Endothelial cell of umbilical vein (primary cell): ENCODE measurements around the gene CMTM7. TPM values are rescaled to one million over a fixed set of nuclear protein-coding genes. Genes with fewer than 3 reads are reported as not detected.

Source experiments
- BruUV-seq: library from RNA; stranded (reverse); fragments of 400-500 nt; replicated peaks from 2 replicates; lab custom pipeline; 2021; lab: Mats Ljungman, UMichigan
- CTCF ChIA-PET: fragments of 300-600, 350-600 bp; sonication (Branson Sonifier 250); formaldehyde crosslinking; loops from one replicate; lab custom pipeline; 2021; ENCODE audit warnings: antibody characterized with exemption, inconsistent platforms; lab: Charles Lee
- POLR2A ChIA-PET: fragments of 300-600, 350-600 bp; sonication (Branson Sonifier 250); formaldehyde crosslinking; loops from one replicate; lab custom pipeline; 2021; ENCODE audit warnings: antibody characterized with exemption, inconsistent platforms; lab: Charles Lee
- DNase-seq: peaks from one replicate; pipeline ENCODE4 v3.0.0-alpha.2; 2011; ENCODE audit warnings: low read depth, low spot score
- FAIRE-seq: peaks from 2 replicates; lab custom pipeline; 2011; peaks lifted over from hg19 to GRCh38; lab: Jason Lieb, UNC
- H2AFZ ChIP-seq: 2 replicates; pipeline ENCODE4 v1.6.0; 2012; ENCODE audit warnings: low read depth, low read length, control low read depth, inconsistent platforms
- H3K27ac ChIP-seq: 2 replicates; pipeline ENCODE4 v1.5.1; 2011; ENCODE audit warnings: low read depth, mild to moderate bottlenecking, control low read depth, low read length, moderate library complexity; ENCODE audit not compliant: insufficient read depth
- H3K27me3 ChIP-seq, 2 experiments: 2 replicates each; pipeline versions ENCODE4 v1.6.0 to v1.6.1; 2011; ENCODE audit warnings: low read length in 2 of 2, mixed read lengths in 1 of 2; ENCODE audit not compliant: control insufficient read depth in 2 of 2, insufficient read depth in 2 of 2
- H3K36me3 ChIP-seq, 2 experiments: 2 replicates in 1 of 2; 3 replicates in 1 of 2; pipeline ENCODE4 v1.5.1; 2011; ENCODE audit warnings: low read length in 2 of 2, mild to moderate bottlenecking in 1 of 2, moderate library complexity in 1 of 2; ENCODE audit not compliant: control insufficient read depth in 2 of 2, insufficient read depth in 2 of 2; ENCODE audit errors: extremely low read depth in 1 of 2
- H3K4me1 ChIP-seq: 3 replicates; pipeline ENCODE4 v1.5.1; 2011; ENCODE audit warnings: mild to moderate bottlenecking, low read length; ENCODE audit not compliant: control insufficient read depth, insufficient read depth; ENCODE audit errors: extremely low read depth
- H3K4me2 ChIP-seq: 2 replicates; pipeline ENCODE4 v1.6.1; 2011; ENCODE audit warnings: low read length, control low read depth, mixed read lengths; ENCODE audit not compliant: insufficient read depth
- H3K4me3 ChIP-seq, 3 experiments: fragments of 200-600 bp in 1 of 3; sonication (generic), shearing (Covaris generic) in 1 of 3; replicated peaks in 1 of 3; 2 replicates each; pipeline ENCODE4 v1.5.1; 2011 to 2016; ENCODE audit warnings: control low read depth in 3 of 3, low read length in 3 of 3, mild to moderate bottlenecking in 2 of 3, inconsistent platforms in 1 of 3, low read depth in 1 of 3, moderate library complexity in 1 of 3; ENCODE audit not compliant: insufficient read depth in 1 of 3
- H3K79me2 ChIP-seq: 2 replicates; pipeline ENCODE4 v1.6.0; 2012; ENCODE audit warnings: low read length, inconsistent platforms; ENCODE audit not compliant: control insufficient read depth, insufficient read depth
- H3K9ac ChIP-seq: replicated peaks from 2 replicates; pipeline ENCODE3; 2011; ENCODE audit warnings: low read length, control low read depth; ENCODE audit not compliant: insufficient read depth; ENCODE audit errors: extremely low read depth
- H3K9me1 ChIP-seq: replicated peaks from 3 replicates; pipeline ENCODE4 v1.6.0; 2011; ENCODE audit warnings: mild to moderate bottlenecking, low read length; ENCODE audit not compliant: control insufficient read depth, insufficient read depth; ENCODE audit errors: extremely low read depth
- H3K9me3 ChIP-seq: replicated peaks from 2 replicates; pipeline ENCODE4 v1.5.1; 2012; ENCODE audit warnings: low read length, inconsistent platforms; ENCODE audit not compliant: control insufficient read depth, insufficient read depth
- H4K20me1 ChIP-seq: replicated peaks from 2 replicates; pipeline ENCODE3; 2011; ENCODE audit warnings: mild to moderate bottlenecking, low read length; ENCODE audit not compliant: control insufficient read depth, insufficient read depth; ENCODE audit errors: extremely low read depth
- CTCF ChIP-seq, 2 donors: IDR thresholded peaks; 1 replicate in 1 of 2; 2 replicates in 1 of 2; pipeline ENCODE4 v1.5.1; 2011; ENCODE audit warnings: low read length in 2 of 2, mild to moderate bottlenecking in 2 of 2, moderate library complexity in 2 of 2, control low read depth in 1 of 2, inconsistent platforms in 1 of 2, low read depth in 1 of 2; ENCODE audit not compliant: insufficient read depth in 1 of 2; ENCODE audit errors: extremely low read depth in 1 of 2
- GATA2 ChIP-seq: IDR thresholded peaks from 2 replicates; pipeline ENCODE4 v1.7.0; 2011; ENCODE audit warnings: low read depth, mild to moderate bottlenecking, moderate library complexity, mixed read lengths, low read length; ENCODE audit not compliant: insufficient read length, insufficient read depth
- JUN ChIP-seq: IDR thresholded peaks from 2 replicates; pipeline ENCODE4 v1.6.1; 2011; ENCODE audit warnings: borderline replicate concordance, low read depth; ENCODE audit not compliant: insufficient read length, insufficient read depth
- MAX ChIP-seq: IDR thresholded peaks from 2 replicates; pipeline ENCODE4 v1.6.1; 2011; ENCODE audit not compliant: insufficient read depth, insufficient read length
- POLR2A ChIP-seq: IDR thresholded peaks from 2 replicates; pipeline ENCODE4 v1.6.1; 2012; ENCODE audit warnings: low read depth, mild to moderate bottlenecking, control low read depth, low read length
- POLR2AphosphoS5 ChIP-seq: IDR thresholded peaks from 2 replicates; pipeline ENCODE4 v1.6.1; 2012; ENCODE audit warnings: low read depth, mild to moderate bottlenecking, control low read depth, low read length, moderate library complexity; ENCODE audit not compliant: insufficient read depth
- dilution Hi-C: fragments of 300-500 bp; cut with MboI; formaldehyde crosslinking; loops from one replicate; pipeline ENCODE4 v1.15.0; 2019; ENCODE audit warnings: low sequenced_read_pairs; ENCODE audit not compliant: extremely low pct_ligation_motif_present
- intact Hi-C: fragments of 100-400 bp; cut with micrococcal nuclease; formaldehyde crosslinking; loops from one replicate; pipeline ENCODE4 v1.10.0; 2022
- polyA plus RNA-seq, 4 experiments: library from polyadenylated mRNA; depleted of rRNA in 3 of 4; stranded (reverse) in 3 of 4; unstranded in 1 of 4; fragments of >200 nt; gene quantifications; 2 replicates each; pipeline versions ENCODE4 v1.2.1 to v1.2.3, GENCODE V29; 2011 to 2012; ENCODE audit warnings: missing spikeins in 1 of 4
- total RNA-seq: library from RNA; stranded (reverse); gene quantifications from 2 replicates; pipeline ENCODE4 v1.2.3, GENCODE V29; 2021

Gene CMTM7
- total and polyA plus RNA-seq, 2 donors (not counting 3 experiments of a cell fraction or from before 2014, with no cell fraction given), result 44.7 to 88.5 TPM

GRCh38 chr3:32423534-32423933, 31.9 kb downstream of the CMTM7 start:
- no TSS peak for BruUV-seq
- no peak for TF ChIP-seq GATA2
- TF ChIP-seq POLR2AphosphoS5, result no peak
- TF ChIP-seq MAX, result no peak
- no peak for TF ChIP-seq CTCF (IDR thresholded peaks at IDR 0.05; ENCODE audit: extremely low read depth in 1 of 2, insufficient read depth in 1 of 2, low read depth in 1 of 2, low read length in 2 of 2)
- TF ChIP-seq JUN, result no peak
- TF ChIP-seq POLR2A, result no peak
- DNase-seq (no peak), FAIRE-seq (no peak)
- CTCF ChIA-PET, result interaction anchor here (1.7 to 4.8 kb wide), 2 partner anchors 9 to 45 kb away, joined by 6 to 56 read pairs; no protein-coding TSS in a partner anchor
- dilution Hi-C loops (no loop called here), intact Hi-C loops (no loop called here)
- Histone ChIP-seq H3K27me3 (no peaks in the 10 kb centered on the region), H3K4me1 (peaks cover 48% of the 10 kb centered on the region), H2AFZ (no peak overlapping the region), H3K4me3 (no peak overlapping the region), H4K20me1 (no peaks in the 10 kb centered on the region), H3K9ac (no peak overlapping the region), H3K36me3 (no peaks in the 10 kb centered on the region), H3K9me3 (no peaks in the 10 kb centered on the region), H3K79me2 (peaks cover 65% of the 10 kb centered on the region), H3K9me1 (no peaks in the 10 kb centered on the region), H3K27ac (no peak overlapping the region), H3K4me2 (no peak overlapping the region)
- POLR2A ChIA-PET, result no interaction called here
